ENCODE data around the gene BUD31. TPM values are rescaled to one million over a fixed set of nuclear protein-coding genes. Genes with fewer than 3 reads are reported as not detected.
"Not testable (repeated sequence)": the region's sequence is repeated elsewhere in the genome, so short reads cannot be mapped to it uniquely, and the experiment has no call there.

Gene BUD31
- total and polyA plus RNA-seq, 2 of the 8 experiments (the other 6 are each of a cell fraction or from before 2014, with no cell fraction given): 46.7 to 114 TPM

DNA sequence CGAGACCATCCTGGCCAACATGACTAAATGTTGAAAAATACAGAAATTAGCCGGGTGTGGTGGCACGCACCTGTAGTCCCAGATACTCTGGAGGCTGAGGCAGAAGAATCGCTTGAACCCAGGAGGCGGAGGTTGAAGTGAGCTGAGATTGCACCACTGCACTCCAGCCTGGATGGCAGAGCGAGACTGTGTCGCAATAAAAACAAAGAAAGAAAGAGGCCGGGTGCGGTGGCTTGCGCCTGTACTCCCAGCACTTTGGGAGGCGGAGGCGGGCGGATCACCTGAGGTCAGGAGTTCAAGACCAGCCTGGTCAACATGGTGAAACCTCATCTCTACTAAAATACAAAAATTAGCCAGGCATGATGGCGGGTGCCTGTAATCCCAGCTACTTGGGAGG, 21.5 kb upstream of the BUD31 start:
- not testable (repeated sequence) for FAIRE-seq; H2BK15ac ChIP-seq (ENCODE audit: low read length); DNase-seq (ENCODE audit: low read depth in 1 of 2, low spot score in 2 of 2); H3K4me1 ChIP-seq (replicated peaks in 1 of 4; ENCODE audit: control insufficient read depth in 3 of 4, insufficient read depth in 4 of 4, low read length in 3 of 4); H3K9me3 ChIP-seq (ENCODE audit: insufficient read depth in 2 of 2, low read depth in 1 of 2, low read length in 1 of 2); H3K4me3 ChIP-seq (ENCODE audit: extremely low read depth in 1 of 4, insufficient read depth in 2 of 4, low read depth in 3 of 4, low read length in 4 of 4); H2BK120ac ChIP-seq (replicated peaks; ENCODE audit: low read depth, low read length); H4K91ac ChIP-seq (replicated peaks; ENCODE audit: insufficient read length, low read length); H2AFZ ChIP-seq (ENCODE audit: low read length); H3K18ac ChIP-seq (ENCODE audit: extremely low read depth, low read length); H3K23ac ChIP-seq (ENCODE audit: insufficient read length); H3K4me2 ChIP-seq (ENCODE audit: insufficient read depth in 1 of 2, low read depth in 2 of 2, low read length in 2 of 2); H3K27ac ChIP-seq (ENCODE audit: low read depth, low read length); H3K9ac ChIP-seq (replicated peaks in 1 of 4; ENCODE audit: extremely low read depth in 1 of 4, low read depth in 3 of 4, low read length in 3 of 4); H4K8ac ChIP-seq (ENCODE audit: extremely low read depth, insufficient read depth, low read length); H3K79me1 ChIP-seq (ENCODE audit: low read depth, low read length); H3K56ac ChIP-seq (replicated peaks; ENCODE audit: insufficient read length, low read depth, low read length); H3K79me2 ChIP-seq (ENCODE audit: control insufficient read depth in 1 of 2, insufficient read depth in 2 of 2, low read length in 2 of 2); H3K23me2 ChIP-seq (ENCODE audit: low read depth, low read length); H4K5ac ChIP-seq (ENCODE audit: insufficient read length, low read depth, low read length); H2BK20ac ChIP-seq (ENCODE audit: low read length); H2BK5ac ChIP-seq (ENCODE audit: low read depth, low read length); H3K4ac ChIP-seq (replicated peaks; ENCODE audit: insufficient read length, low read depth, low read length); H2AK5ac ChIP-seq (ENCODE audit: low read depth, low read length); H3K14ac ChIP-seq (ENCODE audit: insufficient read length); H2BK12ac ChIP-seq (ENCODE audit: low read depth, low read length); H3K27me3 ChIP-seq (replicated peaks in 1 of 4; ENCODE audit: control insufficient read depth in 3 of 4, extremely low read depth in 1 of 4, insufficient read depth in 3 of 4, low read length in 3 of 4)
- Histone ChIP-seq H3K36me3 (ENCODE audit: control insufficient read depth in 2 of 4, insufficient read depth in 4 of 4, low read length in 3 of 4) (peaks cover 2 to 26% (median 16%) of the 10 kb centered on the region in 4 experiments; a peak in 6 of 8 replicates), H4K20me1 (replicated peaks in 1 of 2; ENCODE audit: control insufficient read depth in 1 of 2, insufficient read depth in 2 of 2, low read length in 2 of 2) (peaks cover 11% of the 10 kb centered on the region in 2 experiments)
- ChIA-PET CTCF (ENCODE audit: partially characterized antibody) (interaction anchor here (0.6 to 2.5 kb wide), 7 partner anchors 10 to 287 kb away, joined by 3 to 14 read pairs (median 4); partner anchors contain the start of genes BUD31 and PDAP1), POLR2A (ENCODE audit: partially characterized antibody) (interaction anchor here (1.2 to 1.9 kb wide), 2 partner anchors 13 to 22 kb away, joined by 4 to 5 read pairs; partner anchors contain the start of genes BUD31 and PDAP1)
- WGBS, 2 experiments (ENCODE audit: extremely low coverage in 1 of 2, insufficient coverage in 1 of 2, insufficient read length in 1 of 2, insufficient replicate concordance in 2 of 2, low coverage in 1 of 2, low lambda C conversion rate in 2 of 2, missing lambda C conversion rate in 1 of 2): 84% methylated on average over 14 of the region's 14 CpGs; no CpG with 5 or more reads in 1 of the 2 experiments
